DOHH2 (cell line): ENCODE measurements around the gene AGRN.

Experiments used
- H3F3A ChIP-seq: fragments of 200-600 bp; sonication (generic), shearing (Covaris generic); 2 replicates; pipeline ENCODE4 v1.6.0; 2016; ENCODE audit warnings: antibody characterized with exemption, mild to moderate bottlenecking; ENCODE audit not compliant: control insufficient read depth, insufficient read depth
- H3K27ac ChIP-seq: fragments of 200-600 bp; sonication (generic); 2 replicates; pipeline ENCODE4 v1.5.1; 2014; ENCODE audit warnings: low read depth, mild to moderate bottlenecking, low read length, moderate library complexity
- H3K27me3 ChIP-seq: fragments of 200-600 bp; sonication (generic); 2 replicates; pipeline ENCODE4 v1.6.1; 2014; ENCODE audit warnings: mild to moderate bottlenecking, low read length, mixed read lengths; ENCODE audit not compliant: control insufficient read depth
- H3K36me3 ChIP-seq: fragments of 200-600 bp; sonication (generic); 2 replicates; pipeline ENCODE4 v1.6.1; 2014; ENCODE audit warnings: mild to moderate bottlenecking, low read length, moderate library complexity, mixed read lengths; ENCODE audit not compliant: control insufficient read depth
- H3K4me1 ChIP-seq: fragments of 200-600 bp; sonication (generic); 2 replicates; pipeline ENCODE4 v1.6.1; 2014; ENCODE audit warnings: mild to moderate bottlenecking, low read length, mixed read lengths; ENCODE audit not compliant: control insufficient read depth
- H3K4me2 ChIP-seq: fragments of 200-600 bp; sonication (generic); 2 replicates; pipeline ENCODE4 v1.6.0; 2014; ENCODE audit warnings: mild to moderate bottlenecking, low read length, moderate library complexity
- H3K4me3 ChIP-seq: fragments of 200-600 bp; sonication (generic); 2 replicates; pipeline ENCODE4 v1.5.1; 2014; ENCODE audit warnings: mild to moderate bottlenecking, low read length, mixed read lengths
- H3K79me2 ChIP-seq: fragments of 200-600 bp; sonication (generic); 2 replicates; pipeline ENCODE4 v1.6.1; 2014; ENCODE audit warnings: mild to moderate bottlenecking, low read length, mixed read lengths; ENCODE audit not compliant: control insufficient read depth
- H3K9me2 ChIP-seq: fragments of 200-600 bp; sonication (generic); replicated peaks from 2 replicates; pipeline ENCODE4 v1.6.1; 2014; ENCODE audit warnings: mild to moderate bottlenecking, low read length, mixed read lengths; ENCODE audit not compliant: control insufficient read depth
- H3K9me3 ChIP-seq: fragments of 200-600 bp; sonication (generic); 2 replicates; pipeline ENCODE4 v1.6.1; 2014; ENCODE audit warnings: antibody characterized with exemption, low read length, mixed read lengths; ENCODE audit not compliant: control insufficient read depth, insufficient read depth
- H4K20me1 ChIP-seq: fragments of 200-600 bp; sonication (generic); 2 replicates; pipeline ENCODE4 v1.6.0; 2014; ENCODE audit warnings: low read depth, mild to moderate bottlenecking, antibody characterized with exemption, low read length, moderate library complexity; ENCODE audit not compliant: control insufficient read depth, insufficient read depth
- CTCF ChIP-seq: fragments of 200-600 bp; sonication (generic); IDR thresholded peaks from one replicate; pipeline ENCODE4 v1.5.1; 2014; ENCODE audit warnings: antibody characterized with exemption, mild to moderate bottlenecking, low read depth, low read length; ENCODE audit not compliant: poor library complexity, severe bottlenecking
- EZH2phosphoT487 ChIP-seq: fragments of 200-600 bp; sonication (generic); IDR thresholded peaks from 2 replicates; pipeline ENCODE4 v1.6.1; 2017; ENCODE audit warnings: borderline replicate concordance, mild to moderate bottlenecking, antibody characterized with exemption, low read length, moderate library complexity, mixed read lengths

The AGRN gene

DNA sequence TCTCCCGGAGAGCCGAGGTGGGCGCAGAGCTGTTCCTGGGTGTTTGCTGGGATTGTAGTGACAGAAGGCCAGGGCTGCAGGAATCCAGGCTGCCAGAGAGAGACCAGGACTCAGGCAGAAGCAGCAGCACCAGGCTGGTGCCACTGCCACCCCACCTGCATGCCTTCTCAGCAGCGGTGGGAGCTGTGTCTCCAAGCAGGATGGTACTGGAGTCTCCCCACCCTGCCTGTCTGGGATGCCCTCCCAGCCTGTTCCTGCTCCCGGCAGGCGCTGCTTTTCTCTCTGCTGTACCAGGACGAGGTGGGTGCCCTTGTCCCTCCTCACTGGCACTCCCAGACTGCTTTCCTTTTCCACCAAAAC is 15.5 kb upstream of the AGRN start:
- H3K27me3 ChIP-seq, result peaks cover 26% of the 10 kb centered on the region
- no peaks in the 10 kb centered on the region for H3K79me2 ChIP-seq
- no peaks in the 10 kb centered on the region for H3F3A ChIP-seq
- H3K36me3 ChIP-seq, result no peaks in the 10 kb centered on the region
- H3K4me1 ChIP-seq, result peaks cover 3% of the 10 kb centered on the region; the same call in 1 of the 2 replicates
- H3K9me3 ChIP-seq, result no peaks in the 10 kb centered on the region
- no peaks in the 10 kb centered on the region for H4K20me1 ChIP-seq
- no peak overlapping the region for H3K4me3 ChIP-seq
- no peak overlapping the region for H3K4me2 ChIP-seq
- TF ChIP-seq CTCF (no peak), EZH2phosphoT487 (no peak)
- H3K9me2 ChIP-seq, result no peaks in the 10 kb centered on the region
- H3K27ac ChIP-seq, result no peak overlapping the region

GRCh38 chr1:1004780-1005697 is 14.9 kb upstream of the AGRN start:
- H3K4me3 ChIP-seq, result no peak overlapping the region
- no peaks in the 10 kb centered on the region for H3K36me3 ChIP-seq
- no peaks in the 10 kb centered on the region for H3K79me2 ChIP-seq
- peaks cover 3% of the 10 kb centered on the region; the same call in 1 of the 2 replicates for H3K4me1 ChIP-seq
- no peaks in the 10 kb centered on the region for H4K20me1 ChIP-seq
- TF ChIP-seq EZH2phosphoT487 (no peak), CTCF (no peak)
- no peaks in the 10 kb centered on the region for H3K9me3 ChIP-seq
- H3F3A ChIP-seq, result no peaks in the 10 kb centered on the region
- H3K9me2 ChIP-seq, result no peaks in the 10 kb centered on the region
- H3K27me3 ChIP-seq, result peaks cover 26% of the 10 kb centered on the region
- no peak overlapping the region for H3K4me2 ChIP-seq
- H3K27ac ChIP-seq, result no peak overlapping the region

GRCh38 chr1:1005774-1006304 is 14.1 kb upstream of the AGRN start:
- Histone ChIP-seq H3K79me2 (no peaks in the 10 kb centered on the region), H3K9me2 (no peaks in the 10 kb centered on the region), H3K9me3 (no peaks in the 10 kb centered on the region), H3K4me1 (peaks cover 3% of the 10 kb centered on the region; the same call in 1 of the 2 replicates), H4K20me1 (no peaks in the 10 kb centered on the region), H3F3A (no peaks in the 10 kb centered on the region), H3K36me3 (no peaks in the 10 kb centered on the region), H3K4me3 (no peak overlapping the region), H3K27me3 (peaks cover 26% of the 10 kb centered on the region), H3K4me2 (no peak overlapping the region), H3K27ac (no peak overlapping the region)
- TF ChIP-seq CTCF (no peak), EZH2phosphoT487 (no peak)
